Pericardium fibroblast (primary cell): ENCODE data around the gene SLC9A1. TPM values are rescaled to one million over a fixed set of nuclear protein-coding genes. Genes with fewer than 3 reads are reported as not detected.

Source experiments
- total RNA-seq: library from RNA; depleted of rRNA; stranded (reverse); fragments of >200 nt; gene quantifications from 2 replicates; pipeline ENCODE4 v1.2.3, GENCODE V29; 2015

The SLC9A1 gene
- total RNA-seq, result 12.7 and 15.7 TPM in 2 replicates

DNA sequence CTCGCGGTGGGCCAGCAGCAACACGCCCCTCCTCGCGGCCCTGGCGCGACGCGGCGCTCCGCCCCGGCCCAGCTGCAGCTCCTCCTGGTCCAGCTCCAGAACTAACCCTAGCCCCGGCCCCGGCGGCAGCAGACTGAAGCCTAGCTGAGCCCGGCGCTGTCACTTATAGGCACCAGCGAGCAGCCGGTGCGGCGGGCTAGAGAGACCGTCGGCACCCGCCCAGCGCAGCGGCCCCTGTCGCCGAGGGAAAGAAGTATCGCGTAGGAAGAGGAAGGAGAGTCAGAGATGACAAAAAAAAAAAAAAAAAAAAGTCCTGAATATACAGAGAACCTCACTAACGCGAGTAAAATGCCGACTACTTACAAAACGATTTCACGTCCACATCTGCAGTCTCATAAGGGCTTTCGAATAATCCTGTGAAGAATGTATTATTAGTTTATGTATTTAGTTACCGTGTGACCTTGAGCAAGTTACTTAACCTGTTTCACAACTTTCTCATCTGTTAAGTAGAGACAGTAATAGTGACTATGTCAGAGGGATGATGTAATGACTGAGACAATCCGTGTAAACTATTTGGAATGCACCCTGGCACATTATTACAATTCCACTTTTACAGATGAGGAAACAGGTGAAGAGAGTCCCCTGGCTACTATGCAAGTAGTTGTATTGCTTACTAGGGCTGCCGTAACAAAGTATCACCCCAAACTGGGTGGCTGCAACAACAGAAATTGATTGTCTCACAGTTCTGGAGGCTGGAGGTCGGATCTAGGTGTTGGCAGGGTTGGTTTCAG is at the start of gene SLC9A1:
SLC9A1 (minus strand) TSS at position 135 of the 791 bp plus-strand sequence. CDS start 791 bp downstream, outside the sequence.

Other genes starting within 250 kb of the SLC9A1 start
- gene NR0B2, start 241.2 kb downstream of the SLC9A1 start, total RNA-seq, result not detected in 2 replicates
- gene NUDC, start 233.4 kb downstream of the SLC9A1 start, total RNA-seq, result 40.8 and 58.8 TPM in 2 replicates
- not detected in 2 replicates for gene KDF1, start 194.7 kb downstream of the SLC9A1 start, total RNA-seq
- gene TRNP1, start 161.4 kb downstream of the SLC9A1 start, total RNA-seq, result 205 and 207 TPM in 2 replicates
- gene TENT5B, start 142.3 kb downstream of the SLC9A1 start, total RNA-seq, result 29.8 and 32.7 TPM in 2 replicates
- gene WDTC1, start 79.5 kb upstream of the SLC9A1 start, total RNA-seq, result 21.5 and 30.3 TPM in 2 replicates
- 28.4 and 30.9 TPM in 2 replicates for gene TMEM222, start 167.0 kb upstream of the SLC9A1 start, total RNA-seq
- gene SYTL1, start 186.9 kb upstream of the SLC9A1 start, total RNA-seq, result 0.34 and 1.3 TPM in 2 replicates
- 29.6 and 33.1 TPM in 2 replicates for gene MAP3K6, start 211.8 kb upstream of the SLC9A1 start, total RNA-seq
- gene FCN3, start 219.7 kb upstream of the SLC9A1 start, total RNA-seq, result 0.12 TPM in 1 of 2 replicates, not detected in the other
- not detected in 2 replicates for gene CD164L2, start 228.2 kb upstream of the SLC9A1 start, total RNA-seq
- gene GPR3, start 237.5 kb upstream of the SLC9A1 start, total RNA-seq, result 0.35 and 1.3 TPM in 2 replicates